ENCODE data around the gene TMEM254. TPM values are rescaled to one million over a fixed set of nuclear protein-coding genes. Genes with fewer than 3 reads are reported as not detected.

Gene TMEM254
- total and polyA plus RNA-seq, 2 of the 4 experiments (the other 2 are of a cell fraction), result 4.7 to 10.7 TPM

GRCh38 chr10:80100861-80101695 lies 22.6 kb downstream of the TMEM254 start:
- no peaks in the 10 kb centered on the region for H3K79me1 ChIP-seq (ENCODE audit: low read depth in 1 of 2, low read length in 2 of 2)
- H2BK5ac ChIP-seq (ENCODE audit: low read depth, low read length, poor library complexity, severe bottlenecking), result no peak overlapping the region
- H3K9me3 ChIP-seq (ENCODE audit: control insufficient read depth, insufficient read depth, low read length), result no peaks in the 10 kb centered on the region
- H3K56ac ChIP-seq (ENCODE audit: extremely low read depth, insufficient read depth, low read length), result no peak overlapping the region
- H4K91ac ChIP-seq (ENCODE audit: insufficient read depth, low read depth, low read length), result no peak overlapping the region
- DNase-seq, result no peak
- no peak overlapping the region for H2BK20ac ChIP-seq (ENCODE audit: low read depth, low read length)
- no peak overlapping the region for H2AK5ac ChIP-seq (ENCODE audit: low read depth, low read length)
- no peak overlapping the region for H3K14ac ChIP-seq (replicated peaks; ENCODE audit: low read depth, low read length)
- no peak overlapping the region for H3K23ac ChIP-seq (ENCODE audit: low read depth, low read length)
- H3K4me2 ChIP-seq (ENCODE audit: low read depth, low read length), result no peak overlapping the region
- no peak overlapping the region for H2BK15ac ChIP-seq (ENCODE audit: low read depth, low read length)
- no peaks in the 10 kb centered on the region for H3K9me1 ChIP-seq (ENCODE audit: insufficient read depth, low read length)
- H3K27ac ChIP-seq (ENCODE audit: insufficient read depth, low read length), result no peak overlapping the region
- POLR2A ChIA-PET (ENCODE audit: unreplicated experiment), result no interaction called here
- H3K18ac ChIP-seq (ENCODE audit: low read depth, low read length), result no peak overlapping the region
- H3K4ac ChIP-seq (ENCODE audit: low read depth, low read length), result no peak overlapping the region
- TF ChIP-seq ELK1 (IDR thresholded peaks at IDR 0.05; ENCODE audit: borderline replicate concordance, low read depth, low read length), result no peak
- no peak for TF ChIP-seq MAZ (IDR thresholded peaks at IDR 0.05; ENCODE audit: borderline replicate concordance, low read depth, low read length)
- TF ChIP-seq MXI1 (IDR thresholded peaks at IDR 0.05; ENCODE audit: borderline replicate concordance, low read depth, low read length), result no peak
- TF ChIP-seq POLR2A (IDR thresholded peaks at IDR 0.05; ENCODE audit: low read depth, low read length), result no peak
- TF ChIP-seq MAFK (IDR thresholded peaks at IDR 0.05; ENCODE audit: low read depth, low read length), result no peak
- no peak for TF ChIP-seq CEBPB (IDR thresholded peaks at IDR 0.05; ENCODE audit: low read depth, low read length)
- no peak for TF ChIP-seq RFX5 (IDR thresholded peaks at IDR 0.05; ENCODE audit: low read depth, low read length)
- TF ChIP-seq BHLHE40 (IDR thresholded peaks at IDR 0.05; ENCODE audit: low read depth, low read length), result no peak
- TF ChIP-seq RAD21 (IDR thresholded peaks at IDR 0.05; ENCODE audit: low read length), result no peak
- TF ChIP-seq RCOR1 (IDR thresholded peaks at IDR 0.05; ENCODE audit: insufficient replicate concordance, low read length), result no peak
- TF ChIP-seq, protein P1, sequence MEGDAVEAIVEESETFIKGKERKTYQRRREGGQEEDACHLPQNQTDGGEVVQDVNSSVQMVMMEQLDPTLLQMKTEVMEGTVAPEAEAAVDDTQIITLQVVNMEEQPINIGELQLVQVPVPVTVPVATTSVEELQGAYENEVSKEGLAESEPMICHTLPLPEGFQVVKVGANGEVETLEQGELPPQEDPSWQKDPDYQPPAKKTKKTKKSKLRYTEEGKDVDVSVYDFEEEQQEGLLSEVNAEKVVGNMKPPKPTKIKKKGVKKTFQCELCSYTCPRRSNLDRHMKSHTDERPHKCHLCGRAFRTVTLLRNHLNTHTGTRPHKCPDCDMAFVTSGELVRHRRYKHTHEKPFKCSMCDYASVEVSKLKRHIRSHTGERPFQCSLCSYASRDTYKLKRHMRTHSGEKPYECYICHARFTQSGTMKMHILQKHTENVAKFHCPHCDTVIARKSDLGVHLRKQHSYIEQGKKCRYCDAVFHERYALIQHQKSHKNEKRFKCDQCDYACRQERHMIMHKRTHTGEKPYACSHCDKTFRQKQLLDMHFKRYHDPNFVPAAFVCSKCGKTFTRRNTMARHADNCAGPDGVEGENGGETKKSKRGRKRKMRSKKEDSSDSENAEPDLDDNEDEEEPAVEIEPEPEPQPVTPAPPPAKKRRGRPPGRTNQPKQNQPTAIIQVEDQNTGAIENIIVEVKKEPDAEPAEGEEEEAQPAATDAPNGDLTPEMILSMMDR (conservative IDR thresholded peaks at IDR 0.05; ENCODE audit: low read depth, low read length), result no peak
- in situ Hi-C loops (cut with MboI; ENCODE audit: low sequenced_read_pairs), result no loop called here
- no peak for ATAC-seq (ENCODE audit: low read depth)
- H2BK120ac ChIP-seq (ENCODE audit: low read depth, low read length), result no peak overlapping the region
- no peak overlapping the region for H3K9ac ChIP-seq (ENCODE audit: low read depth, low read length)
- H3K36me3 ChIP-seq (ENCODE audit: control insufficient read depth, insufficient read depth, low read length), result no peaks in the 10 kb centered on the region
- CTCF ChIA-PET, result interaction anchor here (0.7 kb wide), 1 partner anchor 595 kb away, joined by 4 read pairs; no protein-coding TSS in a partner anchor
- H4K5ac ChIP-seq (ENCODE audit: low read depth, low read length), result no peak overlapping the region
- WGBS, 2 experiments (ENCODE audit: extremely low coverage in 2 of 2, insufficient read length in 1 of 2), result 88% methylated on average over 4 of the region's 15 CpGs; no CpG with 5 or more reads in 1 of the 2 experiments
- no peaks in the 10 kb centered on the region for H4K20me1 ChIP-seq (ENCODE audit: insufficient read depth, low read length)
- H4K8ac ChIP-seq (ENCODE audit: low read depth in 2 of 2, low read length in 2 of 2), result no peak overlapping the region
- no peak overlapping the region for H3K4me3 ChIP-seq (ENCODE audit: insufficient read depth, low read depth, low read length)
- intact Hi-C loops (cut with micrococcal nuclease), result no loop called here
- no peaks in the 10 kb centered on the region; the same call in 1 of the 2 replicates for H3K4me1 ChIP-seq (ENCODE audit: control insufficient read depth, insufficient read depth, low read length)
- no peak overlapping the region for H2AK9ac ChIP-seq (replicated peaks; ENCODE audit: low read depth, low read length, poor library complexity)
- H3K27me3 ChIP-seq (ENCODE audit: control insufficient read depth, insufficient read depth, low read length), result no peaks in the 10 kb centered on the region; the same call in 1 of the 2 replicates
- dilution Hi-C loops (cut with HindIII; ENCODE audit: low sequenced_read_pairs, unreplicated experiment), result no loop called here
- no peak overlapping the region for H2AFZ ChIP-seq (replicated peaks; ENCODE audit: low read length, poor library complexity)
- no TSS peak for BruUV-seq (replicated peaks)
